Raji (cell line): ENCODE data around the gene TRIM40.

Experiments
- POLR2A ChIP-seq: IDR thresholded peaks from 2 replicates; pipeline ENCODE4 v1.6.1; 2011; ENCODE audit warnings: low read depth, low read length, control low read depth; ENCODE audit not compliant: insufficient read depth

The TRIM40 gene

DNA sequence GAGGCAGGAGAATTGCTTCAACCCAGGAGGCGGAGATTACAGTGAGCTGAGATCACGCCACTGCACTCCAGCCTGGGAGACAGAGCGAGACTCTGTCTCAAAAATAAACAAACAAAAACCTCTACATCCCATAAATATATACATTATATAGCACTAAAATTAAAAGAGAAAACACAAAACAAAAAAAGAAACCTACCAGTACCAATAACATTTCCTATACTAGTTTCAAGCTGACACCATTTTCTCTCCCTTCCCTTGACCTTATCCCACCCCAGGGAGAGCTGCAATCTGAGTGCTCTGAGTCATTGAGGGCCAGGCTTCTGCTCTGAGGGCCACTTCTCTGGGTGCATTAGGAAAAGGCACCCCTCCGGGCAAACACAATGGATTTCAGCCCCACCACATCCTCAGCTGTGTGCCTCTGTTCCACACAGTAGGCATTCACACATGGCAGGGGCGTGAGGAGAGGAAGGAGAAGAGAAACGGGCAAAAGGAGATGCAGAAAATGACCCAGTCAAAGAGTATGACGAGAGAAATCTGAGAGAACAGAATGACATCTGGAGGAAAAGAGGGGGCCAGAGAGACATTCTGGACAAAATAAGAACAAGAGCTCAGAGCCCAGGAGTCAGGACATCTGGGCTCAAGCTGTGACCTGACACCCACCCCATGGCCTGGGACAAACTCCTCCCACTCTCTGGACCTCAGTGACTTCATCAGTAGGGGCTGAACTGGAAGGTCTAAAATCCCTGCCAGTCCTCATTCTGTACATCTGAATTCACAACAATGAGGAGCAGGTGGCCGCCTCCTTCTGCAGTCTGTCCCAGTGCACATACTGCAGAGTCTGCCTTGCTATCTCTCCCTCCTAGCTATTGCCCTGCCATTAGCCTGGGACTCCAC, 59.1 kb downstream of the TRIM40 start:
- TF ChIP-seq POLR2A: no peak

DNA sequence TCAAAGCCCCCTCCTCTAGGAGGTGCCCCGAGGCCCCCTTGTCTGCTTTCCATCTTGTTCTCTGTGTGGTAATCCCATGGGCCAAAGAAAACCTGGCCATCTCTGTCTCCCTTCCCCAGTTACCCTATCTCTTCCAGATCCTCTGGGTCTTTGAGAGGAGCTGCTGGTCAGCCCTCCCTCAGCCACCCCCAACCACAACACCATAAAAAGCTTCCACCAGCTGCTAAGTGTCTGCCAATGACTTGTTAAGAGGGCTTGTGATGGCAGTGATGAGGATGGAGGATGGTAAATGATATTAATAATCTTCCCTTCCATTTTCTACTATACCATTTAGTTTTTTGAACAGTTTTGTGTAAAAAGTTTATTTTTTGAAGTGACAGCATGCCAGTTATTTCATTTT, 60.0 kb downstream of the TRIM40 start:
- TF ChIP-seq POLR2A: no peak

DNA sequence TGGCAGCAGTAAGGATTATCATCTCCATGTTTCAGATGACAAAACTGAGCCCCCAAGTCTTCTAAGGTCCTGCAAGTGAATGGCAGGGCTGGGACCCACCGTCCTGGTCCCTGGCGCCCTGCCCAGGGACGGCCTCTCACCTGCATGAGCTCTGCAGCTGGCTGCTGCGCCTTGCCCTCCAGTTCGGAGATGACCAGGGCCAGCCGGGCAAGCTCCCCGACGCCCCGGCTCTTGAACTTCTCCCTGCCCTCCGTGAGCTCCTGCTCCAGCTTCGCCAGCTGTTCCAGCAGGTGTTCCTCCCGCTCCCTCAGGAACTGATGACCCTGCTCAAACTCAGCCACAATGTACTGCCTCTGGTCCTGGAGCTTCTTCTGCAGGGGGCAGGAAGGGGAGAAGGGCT, 60.4 kb downstream of the TRIM40 start:
- no peak for TF ChIP-seq POLR2A
